GM18867 (cell line): Measurements from ENCODE around the gene IRGC.

ENCODE experiments used
- ATAC-seq: cut with Tn5 transposase; IDR thresholded peaks from one replicate; pipeline ENCODE4 v1.9.1; 2021; ENCODE audit warnings: mild to moderate bottlenecking, moderate library complexity; ENCODE audit not compliant: unreplicated experiment

The IRGC gene

GRCh38 chr19:43690890-43691289 lies 25.0 kb upstream of the IRGC start:
- ATAC-seq = no peak

- no peak for ATAC-seq
Observed at GRCh38 chr19:43691755-43692154, 24.1 kb upstream of the IRGC start.

GRCh38 chr19:43692385-43692784 lies 23.5 kb upstream of the IRGC start:
- ATAC-seq = no peak

GRCh38 chr19:43692877-43693276 lies 23.0 kb upstream of the IRGC start:
- no peak for ATAC-seq

GRCh38 chr19:43694553-43694952 lies 21.3 kb upstream of the IRGC start:
- ATAC-seq = no peak

- ATAC-seq = no peak
Observed at GRCh38 chr19:43695985-43696704, 19.7 kb upstream of the IRGC start.

- ATAC-seq = no peak
Observed at GRCh38 chr19:43697295-43697694, 18.6 kb upstream of the IRGC start.

GRCh38 chr19:43699506-43700394 lies 16.1 kb upstream of the IRGC start:
- ATAC-seq = no peak

- no peak for ATAC-seq
Observed at GRCh38 chr19:43700395-43701000, 15.4 kb upstream of the IRGC start.

GRCh38 chr19:43704002-43704705 lies 11.7 kb upstream of the IRGC start:
- ATAC-seq = no peak

GRCh38 chr19:43705729-43706128 lies 10.1 kb upstream of the IRGC start:
- no peak for ATAC-seq

- no peak for ATAC-seq
Observed at GRCh38 chr19:43707158-43707712, 8.6 kb upstream of the IRGC start.

GRCh38 chr19:43708716-43709115 lies 7.2 kb upstream of the IRGC start:
- ATAC-seq = no peak

GRCh38 chr19:43711751-43712355 lies 4.0 kb upstream of the IRGC start:
- no peak for ATAC-seq

GRCh38 chr19:43713208-43713607 lies 2.7 kb upstream of the IRGC start:
- ATAC-seq = no peak

GRCh38 chr19:43718627-43719377 lies 2.9 kb downstream of the IRGC start:
- ATAC-seq = no peak

GRCh38 chr19:43719378-43719868 lies 3.5 kb downstream of the IRGC start:
- ATAC-seq = no peak

GRCh38 chr19:43719918-43720317 lies 4.0 kb downstream of the IRGC start:
- ATAC-seq = no peak

- no peak for ATAC-seq
Observed at GRCh38 chr19:43720936-43721335, 5.1 kb downstream of the IRGC start.
